Mucosa of descending colon (tissue), 3 donors: ENCODE data around the gene GP1BA. TPM values are rescaled to one million over a fixed set of nuclear protein-coding genes. Genes with fewer than 3 reads are reported as not detected.

Source experiments
- ATAC-seq: fragments of 200-7000 bp; cut with Tn5 transposase; one replicate; pipeline ENCODE4 v1.9.1; 2020; ENCODE audit warnings: mild to moderate bottlenecking, moderate library complexity
- DNase-seq, 3 donors: peaks; one replicate each; pipeline ENCODE4 v3.0.0-alpha.2; 2020
- H3K36me3 ChIP-seq: fragments of 200-600 bp; one replicate; pipeline ENCODE4 v1.8.0; 2021; ENCODE audit warnings: low read depth, mild to moderate bottlenecking
- H3K4me1 ChIP-seq: fragments of 200-600 bp; one replicate; pipeline ENCODE4 v1.8.0; 2021; ENCODE audit warnings: low read depth, mild to moderate bottlenecking
- H3K4me3 ChIP-seq: fragments of 200-600 bp; one replicate; pipeline ENCODE4 v1.8.0; 2021; ENCODE audit warnings: mild to moderate bottlenecking
- H3K9me3 ChIP-seq: fragments of 200-600 bp; one replicate; pipeline ENCODE4 v1.8.0; 2021; ENCODE audit warnings: mild to moderate bottlenecking
- CTCF ChIP-seq: fragments of 200-600 bp; IDR thresholded peaks from one replicate; pipeline ENCODE4 v1.8.0; 2022; ENCODE audit warnings: antibody characterized with exemption, mild to moderate bottlenecking
- intact Hi-C, 2 donors: fragments of 100-400 bp; cut with DNase I in 1 of 2; cut with micrococcal nuclease in 1 of 2; formaldehyde crosslinking; loops; one replicate each; pipeline versions ENCODE4 v1.11.0 to v1.11.1; 2022; cut with DNase I, micrococcal nuclease
- long read RNA-seq, 2 donors: library from polyadenylated mRNA; unstranded; transcript quantifications; one replicate each; pipeline ENCODE4 v2.0.0, GENCODE V29; 2019 to 2021
- total RNA-seq, 3 donors: library from RNA; stranded (reverse); fragmentation: NEBNext Ultra II Directional in 2 of 3; extraction: Animal tissue kit (Norgen Biotek cat#: 25700) in 2 of 3; gene quantifications; one replicate each; pipeline versions ENCODE4 v1.2.1 to v1.2.4, GENCODE V29; 2021 to 2023
- donor health status: DM: no; HTN: no; CAD: no; lungs with moderate emphysema.
- donor health status: DM: no; HTN: no; CAD: no.
- donor health status: DM: no; HTN: yes; CAD: no.

Gene GP1BA
- not detected for total RNA-seq
- long read RNA-seq, donor 1, partial matches to known transcripts = 0 of 3 reads
- long read RNA-seq, donor 1, other reads (novel, unspliced or antisense) = 3 of 3 reads
- long read RNA-seq, donor 2, partial matches to known transcripts = 0 of 2 reads
- long read RNA-seq, donor 2, other reads (novel, unspliced or antisense) = 2 of 2 reads

GRCh38 chr17:4931963-4932362 is at the start of gene GP1BA:
Gene GP1BA (plus strand): TSS chr17:4932277. CDS start chr17:4932605, 328 bp downstream.
- intact Hi-C loops = no loop called here
- Histone ChIP-seq H3K4me1 (peaks cover 7% of the 10 kb centered on the region), H3K36me3 (no peaks in the 10 kb centered on the region), H3K4me3 (no peak within 1 kb of the TSS), H3K9me3 (no peaks in the 10 kb centered on the region)
- ATAC-seq = no peak
- TF ChIP-seq CTCF = no peak
- DNase-seq = peak in 1 of 3 donors; percentile 23

- intact Hi-C loops = loop anchor here in 1 of 2 donors (10.0 kb wide), 2 partner anchors 100 to 180 kb away; partner anchors contain the start of genes GLTPD2, PELP1 and VMO1
- peaks cover 3% of the 10 kb centered on the region for H3K36me3 ChIP-seq
- no peak overlapping the region for H3K4me3 ChIP-seq
- no peaks in the 10 kb centered on the region for H3K9me3 ChIP-seq
- DNase-seq = peak in 1 of 3 donors; percentile 19
- no peak for TF ChIP-seq CTCF
- H3K4me1 ChIP-seq = no peaks in the 10 kb centered on the region
- ATAC-seq = no peak
Measured at GRCh38 chr17:4884489-4884888, 47.6 kb upstream of the GP1BA start.

GRCh38 chr17:4886830-4887229 is 45.2 kb upstream of the GP1BA start:
- Histone ChIP-seq H3K36me3 (peaks cover 3% of the 10 kb centered on the region), H3K4me1 (no peaks in the 10 kb centered on the region), H3K9me3 (no peaks in the 10 kb centered on the region), H3K4me3 (no peak overlapping the region)
- no peak for TF ChIP-seq CTCF
- no peak for ATAC-seq
- DNase-seq = peak in 1 of 3 donors; percentile 40
- intact Hi-C loops = loop anchor here (5.0 to 10.0 kb wide), 3 partner anchors 100 to 182 kb away; partner anchors contain the start of genes GLTPD2 (in 2 of the 2), VMO1 (in 2 of the 2) and PELP1 (in 1 of the 2)

GRCh38 chr17:4887581-4887980 is 44.5 kb upstream of the GP1BA start:
- H3K36me3 ChIP-seq = peaks cover 3% of the 10 kb centered on the region
- intact Hi-C loops = loop anchor here (5.0 to 10.0 kb wide), 3 partner anchors 100 to 183 kb away; partner anchors contain the start of genes GLTPD2 (in 2 of the 2), VMO1 (in 2 of the 2) and PELP1 (in 1 of the 2)
- no peaks in the 10 kb centered on the region for H3K9me3 ChIP-seq
- ATAC-seq (no peak), DNase-seq (peak in 1 of 3 donors; percentile 29)
- TF ChIP-seq CTCF = no peak
- no peak overlapping the region for H3K4me3 ChIP-seq
- no peaks in the 10 kb centered on the region for H3K4me1 ChIP-seq

- intact Hi-C loops = loop anchor here in 1 of 2 donors (10.0 kb wide), 1 partner anchor 167 kb away; no protein-coding TSS in a partner anchor
- no peak for TF ChIP-seq CTCF
- Histone ChIP-seq H3K4me1 (no peaks in the 10 kb centered on the region), H3K4me3 (no peak overlapping the region), H3K36me3 (peaks cover 3% of the 10 kb centered on the region), H3K9me3 (no peaks in the 10 kb centered on the region)
- DNase-seq = peak in 1 of 3 donors; percentile 53
- ATAC-seq = no peak
Measured at GRCh38 chr17:4891411-4892410, 40.4 kb upstream of the GP1BA start.
